Keratinocyte (primary cell): Measurements from ENCODE around the gene AQP5. TPM values are rescaled to one million over a fixed set of nuclear protein-coding genes. Genes with fewer than 3 reads are reported as not detected.

Source experiments
- DNase-seq: peaks from one replicate; pipeline ENCODE4 v3.0.0-alpha.2; 2011; ENCODE audit warnings: low read depth, missing footprints, low spot score
- FAIRE-seq: peaks from 2 replicates; lab custom pipeline; 2011; peaks lifted over from hg19 to GRCh38; lab: Jason Lieb, UNC
- H2AFZ ChIP-seq: 2 replicates; pipeline ENCODE4 v1.6.0; 2012; ENCODE audit warnings: low read length, control low read depth, inconsistent platforms; ENCODE audit not compliant: control insufficient read depth
- H3K27ac ChIP-seq: 2 replicates; pipeline ENCODE4 v1.5.1; 2011; ENCODE audit warnings: low read length; ENCODE audit not compliant: control insufficient read depth, insufficient read depth
- H3K27me3 ChIP-seq: 3 replicates; pipeline ENCODE4 v1.6.0; 2011; ENCODE audit warnings: low read length; ENCODE audit not compliant: control insufficient read depth, insufficient read depth; ENCODE audit errors: extremely low read depth
- H3K36me3 ChIP-seq, 2 experiments: 2 replicates in 1 of 2; 3 replicates in 1 of 2; pipeline ENCODE4 v1.5.1; 2011; ENCODE audit warnings: low read length in 2 of 2, mild to moderate bottlenecking in 1 of 2; ENCODE audit not compliant: control insufficient read depth in 2 of 2, insufficient read depth in 2 of 2; ENCODE audit errors: extremely low read depth in 1 of 2
- H3K4me1 ChIP-seq: 3 replicates; pipeline ENCODE4 v1.5.1; 2011; ENCODE audit warnings: low read length; ENCODE audit not compliant: control insufficient read depth, insufficient read depth; ENCODE audit errors: extremely low read depth
- H3K4me2 ChIP-seq: 3 replicates; pipeline ENCODE4 v1.6.0; 2011; ENCODE audit warnings: low read depth, low read length; ENCODE audit not compliant: control insufficient read depth, insufficient read depth; ENCODE audit errors: extremely low read depth
- H3K4me3 ChIP-seq, 3 experiments: fragments of 200-600 bp in 1 of 3; sonication (generic) in 1 of 3; 2 replicates in 2 of 3; 3 replicates in 1 of 3; pipeline ENCODE4 v1.5.1; 2011 to 2016; ENCODE audit warnings: low read length in 3 of 3, mild to moderate bottlenecking in 3 of 3, control low read depth in 2 of 3, inconsistent platforms in 1 of 3, low read depth in 1 of 3, mixed read lengths in 1 of 3, mixed run types in 1 of 3, moderate library complexity in 1 of 3; ENCODE audit not compliant: control insufficient read depth in 2 of 3, insufficient read depth in 2 of 3; ENCODE audit errors: extremely low read depth in 1 of 3
- H3K79me2 ChIP-seq: 2 replicates; pipeline ENCODE4 v1.6.0; 2012; ENCODE audit warnings: low read length; ENCODE audit not compliant: control insufficient read depth, insufficient read depth
- H3K9ac ChIP-seq: 3 replicates; pipeline ENCODE4 v1.6.0; 2011; ENCODE audit warnings: low read length; ENCODE audit not compliant: control insufficient read depth, insufficient read depth; ENCODE audit errors: extremely low read depth
- H3K9me1 ChIP-seq: 3 replicates; pipeline ENCODE4 v1.6.0; 2011; ENCODE audit warnings: low read length; ENCODE audit not compliant: control insufficient read depth, insufficient read depth; ENCODE audit errors: extremely low read depth
- H3K9me3 ChIP-seq: 2 replicates; pipeline ENCODE4 v1.5.1; 2012; ENCODE audit warnings: low read depth, low read length; ENCODE audit not compliant: control insufficient read depth
- H4K20me1 ChIP-seq: 3 replicates; pipeline ENCODE4 v1.6.0; 2011; ENCODE audit warnings: low read length; ENCODE audit not compliant: control insufficient read depth, insufficient read depth; ENCODE audit errors: extremely low read depth
- EZH2 ChIP-seq: IDR thresholded peaks from one replicate; pipeline ENCODE4 v1.6.1; 2012; ENCODE audit warnings: inconsistent platforms, mild to moderate bottlenecking, low read length, moderate library complexity
- dilution Hi-C: fragments of 300-500 bp; cut with MboI; formaldehyde crosslinking; loops from one replicate; pipeline ENCODE4 v1.7.0; 2020; ENCODE audit warnings: low sequenced_read_pairs; ENCODE audit not compliant: extremely low pct_ligation_motif_present
- polyA plus RNA-seq, 5 experiments: library from polyadenylated mRNA; depleted of rRNA in 3 of 5; stranded (reverse) in 3 of 5; stranded (forward) in 1 of 5; unstranded in 1 of 5; fragments of >200 nt; gene quantifications; 1 replicate in 1 of 5; 2 replicates in 3 of 5; 3 replicates in 1 of 5; pipeline versions ENCODE4 v1.2.1 to v1.2.3, GENCODE V29; 2011 to 2012; ENCODE audit warnings: missing spikeins in 2 of 5, low read depth in 1 of 5, low replicate concordance in 1 of 5
- TF ChIP-seq, protein P1 (sequence below), 3 experiments: IDR thresholded peaks in 1 of 3; conservative IDR thresholded peaks in 1 of 3; optimal IDR thresholded peaks in 1 of 3; 2 replicates in 2 of 3; 3 replicates in 1 of 3; pipeline versions ENCODE3 to v1.5.1; 2011; ENCODE audit warnings: low read length in 3 of 3, mild to moderate bottlenecking in 3 of 3, moderate library complexity in 2 of 3, control low read depth in 1 of 3, inconsistent platforms in 1 of 3; ENCODE audit not compliant: insufficient read depth in 2 of 3; ENCODE audit errors: extremely low read depth in 1 of 3

The AQP5 gene
- polyA plus RNA-seq, 1 donor (not counting 4 experiments of a cell fraction or from before 2014, with no cell fraction given) = not detected

DNA sequence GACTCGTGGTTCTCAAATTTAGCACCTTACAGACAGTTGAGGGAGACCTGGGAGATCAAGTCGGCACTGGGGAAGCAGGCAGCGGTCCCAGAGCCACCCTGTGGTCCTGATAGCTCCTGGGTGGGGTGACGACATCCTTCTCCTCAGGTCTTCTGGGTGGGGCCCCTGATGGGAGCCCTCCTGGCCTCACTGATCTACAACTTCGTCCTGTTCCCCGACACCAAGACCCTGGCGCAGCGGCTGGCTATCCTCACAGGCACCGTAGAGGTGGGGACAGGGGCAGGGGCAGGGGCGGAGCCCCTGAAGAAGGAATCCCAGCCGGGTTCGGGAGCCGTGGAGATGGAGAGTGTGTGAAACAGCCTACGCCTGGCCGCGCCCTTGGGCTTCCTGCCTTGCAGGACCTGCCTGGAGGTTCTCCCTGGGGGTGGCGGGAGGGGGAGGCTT is 13.7 kb downstream of the AQP5 start:
- Histone ChIP-seq H3K4me3 (no peak overlapping the region), H3K9me3 (no peaks in the 10 kb centered on the region), H3K27ac (no peak overlapping the region), H3K4me1 (peaks cover 12% of the 10 kb centered on the region), H3K36me3 (no peaks in the 10 kb centered on the region), H3K9ac (no peak overlapping the region), H3K9me1 (no peaks in the 10 kb centered on the region), H4K20me1 (no peaks in the 10 kb centered on the region), H3K4me2 (no peak overlapping the region), H3K79me2 (no peaks in the 10 kb centered on the region), H3K27me3 (no peaks in the 10 kb centered on the region), H2AFZ (no peak overlapping the region)
- no peak for FAIRE-seq
- dilution Hi-C loops = no loop called here
- TF ChIP-seq, protein P1, sequence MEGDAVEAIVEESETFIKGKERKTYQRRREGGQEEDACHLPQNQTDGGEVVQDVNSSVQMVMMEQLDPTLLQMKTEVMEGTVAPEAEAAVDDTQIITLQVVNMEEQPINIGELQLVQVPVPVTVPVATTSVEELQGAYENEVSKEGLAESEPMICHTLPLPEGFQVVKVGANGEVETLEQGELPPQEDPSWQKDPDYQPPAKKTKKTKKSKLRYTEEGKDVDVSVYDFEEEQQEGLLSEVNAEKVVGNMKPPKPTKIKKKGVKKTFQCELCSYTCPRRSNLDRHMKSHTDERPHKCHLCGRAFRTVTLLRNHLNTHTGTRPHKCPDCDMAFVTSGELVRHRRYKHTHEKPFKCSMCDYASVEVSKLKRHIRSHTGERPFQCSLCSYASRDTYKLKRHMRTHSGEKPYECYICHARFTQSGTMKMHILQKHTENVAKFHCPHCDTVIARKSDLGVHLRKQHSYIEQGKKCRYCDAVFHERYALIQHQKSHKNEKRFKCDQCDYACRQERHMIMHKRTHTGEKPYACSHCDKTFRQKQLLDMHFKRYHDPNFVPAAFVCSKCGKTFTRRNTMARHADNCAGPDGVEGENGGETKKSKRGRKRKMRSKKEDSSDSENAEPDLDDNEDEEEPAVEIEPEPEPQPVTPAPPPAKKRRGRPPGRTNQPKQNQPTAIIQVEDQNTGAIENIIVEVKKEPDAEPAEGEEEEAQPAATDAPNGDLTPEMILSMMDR (optimal IDR thresholded peaks at IDR 0.05 in 1 of 3, IDR thresholded peaks at IDR 0.05 in 1 of 3, conservative IDR thresholded peaks at IDR 0.05 in 1 of 3; ENCODE audit: extremely low read depth in 1 of 3, insufficient read depth in 2 of 3, low read length in 3 of 3) = no peak
- no peak for TF ChIP-seq EZH2
- DNase-seq = no peak

DNA sequence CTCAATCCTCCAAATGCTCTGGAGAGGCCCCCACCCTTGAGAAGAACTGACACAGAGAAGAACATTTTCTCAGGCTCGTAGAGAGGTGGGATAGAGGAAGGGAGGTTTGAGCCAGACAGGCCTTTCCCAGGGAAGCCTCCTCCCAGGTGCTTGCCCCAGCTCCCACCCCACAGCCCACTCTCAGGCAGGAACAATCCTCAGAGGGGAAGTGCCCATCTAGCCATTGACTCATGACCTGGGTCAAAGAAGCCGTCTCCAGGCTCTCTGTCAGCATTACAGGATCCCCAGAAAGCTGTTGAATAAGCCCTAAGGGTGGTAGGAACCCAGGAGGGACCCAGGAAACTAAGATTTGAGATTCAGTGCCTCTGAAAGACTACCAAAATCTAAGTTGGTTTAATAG is 14.9 kb downstream of the AQP5 start:
- no peak overlapping the region for H3K9ac ChIP-seq
- no peak overlapping the region for H2AFZ ChIP-seq
- peaks cover 1% of the 10 kb centered on the region for H3K4me1 ChIP-seq
- no peaks in the 10 kb centered on the region for H3K79me2 ChIP-seq
- H3K4me3 ChIP-seq = no peak overlapping the region
- H3K9me1 ChIP-seq = no peaks in the 10 kb centered on the region
- no peaks in the 10 kb centered on the region for H3K27me3 ChIP-seq
- no peak overlapping the region for H3K27ac ChIP-seq
- TF ChIP-seq EZH2 = no peak
- TF ChIP-seq, protein P1 (optimal IDR thresholded peaks at IDR 0.05 in 1 of 3, IDR thresholded peaks at IDR 0.05 in 1 of 3, conservative IDR thresholded peaks at IDR 0.05 in 1 of 3; ENCODE audit: extremely low read depth in 1 of 3, insufficient read depth in 2 of 3, low read length in 3 of 3) = no peak
- H3K36me3 ChIP-seq = no peaks in the 10 kb centered on the region
- FAIRE-seq (no peak), DNase-seq (no peak)
- no peak overlapping the region for H3K4me2 ChIP-seq
- H3K9me3 ChIP-seq = no peaks in the 10 kb centered on the region
- dilution Hi-C loops = no loop called here
- no peaks in the 10 kb centered on the region for H4K20me1 ChIP-seq
